Cerebellar cortex (tissue), 1 donor: ENCODE measurements around the gene ADCY5.

Experiments
- DNase-seq: peaks from one replicate; pipeline ENCODE4 v3.0.0-alpha.2; 2015; ENCODE audit warnings: low spot score

Gene ADCY5

GRCh38 chr3:123458255-123458654 is 9.4 kb upstream of the ADCY5 start:
- DNase-seq, result no peak

- DNase-seq, result no peak
Measured at GRCh38 chr3:123457841-123458240, 9.0 kb upstream of the ADCY5 start.

- DNase-seq, result no peak
Measured at GRCh38 chr3:123453675-123454074, 4.8 kb upstream of the ADCY5 start.

- DNase-seq, result no peak
Measured at GRCh38 chr3:123451186-123451585, 2.3 kb upstream of the ADCY5 start.

GRCh38 chr3:123449997-123450604 is 1.2 kb upstream of the ADCY5 start:
- DNase-seq, result peak; percentile 38

- no peak for DNase-seq
Measured at GRCh38 chr3:123449102-123449996, 459 bp upstream of the ADCY5 start.

- no peak for DNase-seq
Measured at GRCh38 chr3:123447749-123448517, 957 bp downstream of the ADCY5 start.

GRCh38 chr3:123447416-123447748 is 1.5 kb downstream of the ADCY5 start:
- no peak for DNase-seq

GRCh38 chr3:123446610-123447109 is 2.2 kb downstream of the ADCY5 start:
- no peak for DNase-seq

GRCh38 chr3:123446210-123446609 is 2.7 kb downstream of the ADCY5 start:
- no peak for DNase-seq

GRCh38 chr3:123445702-123446101 is 3.2 kb downstream of the ADCY5 start:
- no peak for DNase-seq

- DNase-seq, result no peak
Measured at GRCh38 chr3:123444744-123445143, 4.1 kb downstream of the ADCY5 start.

GRCh38 chr3:123444023-123444422 is 4.9 kb downstream of the ADCY5 start:
- DNase-seq, result peak; percentile 79

GRCh38 chr3:123442908-123443307 is 6.0 kb downstream of the ADCY5 start:
- DNase-seq, result no peak

GRCh38 chr3:123442125-123442524 is 6.8 kb downstream of the ADCY5 start:
- no peak for DNase-seq

- no peak for DNase-seq
Measured at GRCh38 chr3:123439806-123440580, 8.9 kb downstream of the ADCY5 start.

GRCh38 chr3:123432832-123433523 is 15.9 kb downstream of the ADCY5 start:
- peak; percentile 26 for DNase-seq

GRCh38 chr3:123431658-123432324 is 17.1 kb downstream of the ADCY5 start:
- no peak for DNase-seq

GRCh38 chr3:123431007-123431657 is 17.8 kb downstream of the ADCY5 start:
- DNase-seq, result no peak

GRCh38 chr3:123430266-123430665 is 18.6 kb downstream of the ADCY5 start:
- no peak for DNase-seq
